Retinal pigment epithelial cell (primary cell): ENCODE data around the gene CARD14.
"Not testable (repeated sequence)": the region's sequence is repeated elsewhere in the genome, so short reads cannot be mapped to it uniquely, and the experiment has no call there.

ENCODE experiments used
- DNase-seq: peaks from one replicate; pipeline ENCODE4 v3.0.0-alpha.2; 2010; ENCODE audit warnings: low read depth
- H3K4me3 ChIP-seq: 2 replicates; pipeline ENCODE4 v1.5.1; 2011; ENCODE audit warnings: mild to moderate bottlenecking, low read length, control low read depth, moderate library complexity
- CTCF ChIP-seq: conservative IDR thresholded peaks from 2 replicates; pipeline ENCODE4 v1.5.1; 2011; ENCODE audit warnings: low read depth, low read length, control low read depth, inconsistent platforms

The CARD14 gene

DNA sequence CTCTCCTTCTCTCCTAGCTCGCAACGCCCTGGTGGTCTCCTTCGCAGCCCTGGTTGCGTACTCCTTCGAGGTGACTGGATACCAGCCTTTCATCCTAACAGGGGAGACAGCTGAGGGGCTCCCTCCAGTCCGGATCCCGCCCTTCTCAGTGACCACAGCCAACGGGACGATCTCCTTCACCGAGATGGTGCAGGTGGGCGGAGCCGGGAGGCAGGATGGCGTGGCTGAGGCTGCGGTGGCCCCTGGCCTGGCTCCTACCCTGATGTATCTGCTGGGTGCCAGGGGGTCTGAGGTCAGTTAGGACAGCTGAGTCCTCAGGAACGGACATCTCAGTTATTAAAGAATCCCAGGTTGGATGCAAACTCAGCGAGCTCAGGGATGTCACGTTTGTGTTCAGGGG is 67.1 kb downstream of the CARD14 start:
- DNase-seq, result no peak
- no peak overlapping the region for H3K4me3 ChIP-seq
- TF ChIP-seq CTCF, result no peak

GRCh38 chr17:80237386-80237785 is 67.6 kb downstream of the CARD14 start:
- no peak for DNase-seq
- no peak overlapping the region for H3K4me3 ChIP-seq
- TF ChIP-seq CTCF, result no peak

DNA sequence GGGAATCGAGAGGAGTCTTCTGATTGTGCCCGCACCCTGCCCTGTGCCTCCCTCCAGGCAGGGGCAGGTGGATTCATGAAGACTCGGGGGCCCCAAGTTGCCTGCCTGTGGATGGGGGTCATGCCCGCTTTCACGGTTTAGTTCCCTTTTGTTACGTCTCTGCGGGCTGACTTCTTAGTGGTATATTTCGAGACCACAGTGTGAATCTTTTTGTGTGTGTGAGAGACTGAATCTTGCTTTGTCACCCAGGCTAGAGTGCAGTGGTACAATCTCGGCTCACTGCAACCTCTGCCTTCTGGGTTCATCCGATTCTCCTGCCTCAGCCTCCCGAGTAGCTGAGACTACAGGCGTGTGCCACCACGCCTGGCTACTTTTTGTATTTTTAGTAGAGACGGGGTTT is 72.7 kb downstream of the CARD14 start:
- TF ChIP-seq CTCF, result no peak
- DNase-seq, result no peak
- no peak overlapping the region for H3K4me3 ChIP-seq

DNA sequence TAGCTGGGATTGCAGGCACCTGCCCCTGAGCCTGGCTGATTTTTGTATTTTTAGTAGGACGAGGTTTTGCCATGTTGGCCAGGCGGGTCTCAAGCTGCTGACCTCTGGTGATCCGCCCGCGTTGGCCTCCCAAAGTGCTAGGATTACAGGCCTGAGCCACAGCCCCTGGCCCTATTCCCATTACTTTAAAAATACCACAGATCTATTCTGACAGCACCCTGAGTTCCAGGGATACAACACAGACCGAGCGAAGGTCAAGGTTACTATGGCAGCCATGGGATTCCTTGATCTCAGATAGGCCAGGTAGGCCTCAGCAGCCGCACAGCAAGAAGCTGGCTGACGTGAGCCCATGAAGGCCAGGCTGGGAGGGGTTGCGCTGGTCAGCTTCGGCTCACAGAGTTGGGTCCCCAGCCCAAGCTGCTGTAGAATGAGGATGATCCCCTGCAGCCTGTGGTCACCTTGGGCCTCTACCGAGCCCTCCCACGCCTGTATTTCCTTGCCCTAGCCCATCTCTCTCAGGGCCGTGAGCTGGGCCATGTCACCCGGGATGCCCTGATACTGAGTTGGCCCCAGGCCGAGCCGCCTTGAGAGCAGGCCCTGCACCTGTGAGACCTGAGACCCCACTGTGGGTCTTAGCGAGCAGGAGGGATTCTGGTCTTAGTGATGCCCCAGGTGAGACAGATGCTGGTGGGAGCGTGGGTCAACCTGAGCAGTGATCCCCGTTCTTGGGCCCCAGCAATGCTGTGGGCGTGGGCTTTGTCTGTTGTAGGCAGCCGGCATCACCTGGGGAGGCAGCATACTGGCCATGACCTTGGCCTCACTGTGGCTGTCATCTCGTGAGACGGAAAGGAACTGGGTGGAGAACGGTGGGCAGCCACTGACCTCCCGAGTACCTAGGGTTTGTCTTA is 74.0 kb downstream of the CARD14 start:
- no peak for TF ChIP-seq CTCF
- no peak overlapping the region for H3K4me3 ChIP-seq
- DNase-seq, result no peak

DNA sequence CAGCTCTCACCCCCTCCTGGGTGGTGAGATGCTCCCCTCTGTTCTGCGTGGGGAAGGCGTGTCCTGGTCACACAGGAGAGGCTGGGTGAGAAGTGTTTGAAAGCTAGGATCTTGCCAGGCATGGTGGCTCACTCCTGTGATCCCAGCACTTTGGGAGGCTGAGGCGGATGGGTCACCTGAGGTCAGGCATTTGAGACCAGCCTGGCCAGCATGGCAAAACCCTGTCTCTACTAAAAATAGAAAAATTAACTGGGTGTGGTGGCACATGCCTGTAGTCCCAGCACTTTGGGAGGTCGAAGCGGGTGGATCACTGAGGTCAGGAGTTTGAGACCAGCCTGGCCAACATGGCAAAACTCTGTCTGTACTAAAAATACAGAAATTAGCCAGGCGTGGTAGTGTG is 74.6 kb downstream of the CARD14 start:
- not testable (repeated sequence) for DNase-seq, H3K4me3 ChIP-seq

- no peak for TF ChIP-seq CTCF
- DNase-seq, result no peak
- no peak overlapping the region for H3K4me3 ChIP-seq
These were observed 75.2 kb downstream of the CARD14 start for GRCh38 chr17:80244871-80245509.

DNA sequence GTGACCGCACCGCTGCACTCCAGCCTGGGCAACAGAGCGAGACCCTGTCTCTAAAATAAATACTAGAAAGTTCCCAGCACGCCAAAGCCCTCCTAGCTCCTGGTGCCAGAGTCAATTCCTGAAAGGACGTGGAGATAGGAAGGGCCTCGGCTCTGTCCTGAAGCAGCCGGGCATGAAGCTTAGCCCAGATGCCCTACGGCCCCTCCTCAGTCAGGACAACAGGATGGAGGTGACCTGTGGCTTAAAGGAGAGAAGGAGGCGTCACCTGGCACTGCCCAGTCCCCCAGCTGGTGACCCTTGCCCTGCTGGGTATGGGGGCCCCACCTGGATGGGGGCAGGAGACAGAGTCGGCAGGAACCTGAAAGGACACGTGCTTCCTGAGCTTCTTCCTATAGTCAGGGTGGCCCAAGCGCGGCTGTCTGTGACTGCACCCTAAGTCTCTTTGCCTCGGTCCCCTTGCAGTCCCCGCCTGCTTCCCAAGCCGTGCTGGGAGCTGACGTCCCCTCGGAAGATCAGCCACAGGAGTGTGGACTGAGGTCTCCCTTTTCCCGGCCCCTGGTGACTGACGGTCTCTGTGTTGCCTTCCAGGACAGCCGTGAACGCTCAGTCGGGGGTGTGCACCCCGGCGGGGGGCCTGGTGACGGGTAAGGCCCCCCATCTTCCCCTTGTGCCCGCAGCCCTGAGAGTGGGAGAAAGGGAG is 75.9 kb downstream of the CARD14 start:
- no peak overlapping the region for H3K4me3 ChIP-seq
- DNase-seq, result no peak
- no peak for TF ChIP-seq CTCF
